GM18907 (cell line): ENCODE results near the gene TTLL3.
"Not testable (repeated sequence)": the region's sequence is repeated elsewhere in the genome, so short reads cannot be mapped to it uniquely, and the experiment has no call there.

Experiments used
- ATAC-seq: cut with Tn5 transposase; IDR thresholded peaks from one replicate; pipeline ENCODE4 v1.9.1; 2021; ENCODE audit warnings: mild to moderate bottlenecking, moderate library complexity; ENCODE audit not compliant: unreplicated experiment

Gene TTLL3

GRCh38 chr3:9864200-9864927 is 54.3 kb downstream of the TTLL3 start:
- ATAC-seq, result no peak

- ATAC-seq, result not testable (repeated sequence)
These were observed 55.1 kb downstream of the TTLL3 start for GRCh38 chr3:9865125-9865637.

GRCh38 chr3:9866639-9867038 is 56.6 kb downstream of the TTLL3 start:
- ATAC-seq, result no peak

- no peak for ATAC-seq
These were observed 57.0 kb downstream of the TTLL3 start for GRCh38 chr3:9867106-9867505.

- no peak for ATAC-seq
These were observed 59.9 kb downstream of the TTLL3 start for GRCh38 chr3:9869955-9870354.

- no peak for ATAC-seq
These were observed 60.9 kb downstream of the TTLL3 start for GRCh38 chr3:9870978-9871377.

- ATAC-seq, result not testable (repeated sequence)
These were observed 62.0 kb downstream of the TTLL3 start for GRCh38 chr3:9872067-9872466.

GRCh38 chr3:9875448-9875847 is 65.4 kb downstream of the TTLL3 start:
- ATAC-seq, result no peak

- not testable (repeated sequence) for ATAC-seq
These were observed 66.2 kb downstream of the TTLL3 start for GRCh38 chr3:9876255-9876654.

- no peak for ATAC-seq
These were observed 66.9 kb downstream of the TTLL3 start for GRCh38 chr3:9876991-9877390.

GRCh38 chr3:9878700-9879099 is 68.6 kb downstream of the TTLL3 start:
- ATAC-seq, result no peak

GRCh38 chr3:9879830-9880549 is 69.9 kb downstream of the TTLL3 start, which contains the start of gene CIDEC:
CIDEC (minus strand) TSS chr3:9880253; CDS start chr3:9878486, 1,767 bp downstream.
- no peak for ATAC-seq

- ATAC-seq, result no peak
These were observed 71.4 kb downstream of the TTLL3 start for GRCh38 chr3:9881441-9881840.

GRCh38 chr3:9883706-9884554 is 73.9 kb downstream of the TTLL3 start:
- ATAC-seq, result no peak

GRCh38 chr3:9884555-9885165 is 74.6 kb downstream of the TTLL3 start:
- no peak for ATAC-seq
